ENCODE results near the gene NRAP.

GRCh38 chr10:113604572-113604971 lies 59.3 kb downstream of the NRAP start:
- TF ChIP-seq ZNF184 (tag by site-specific recombination; IDR thresholded peaks at IDR 0.05) (no peak), ELK4 (IDR thresholded peaks at IDR 0.05; ENCODE audit: borderline replicate concordance, low read depth, low read length) (no peak), ZNF175 (tag by site-specific recombination; IDR thresholded peaks at IDR 0.05) (no peak), ZBTB17 (tag by site-specific recombination; IDR thresholded peaks at IDR 0.05) (no peak), SETDB1 (IDR thresholded peaks at IDR 0.05; ENCODE audit: insufficient read length, low read length) (no peak), ZNF670 (tag by site-specific recombination; IDR thresholded peaks at IDR 0.05; ENCODE audit: low read depth) (no peak), ZNF624 (tag by site-specific recombination; IDR thresholded peaks at IDR 0.05) (no peak), ZNF114 (tag by site-specific recombination; IDR thresholded peaks at IDR 0.05) (no peak), ZNF776 (tag by site-specific recombination; IDR thresholded peaks at IDR 0.05; ENCODE audit: borderline replicate concordance) (no peak), ZNF211 (tag by site-specific recombination; IDR thresholded peaks at IDR 0.05; ENCODE audit: low read depth) (no peak), CTCF (tag by site-specific recombination; IDR thresholded peaks at IDR 0.05) (no peak), ZNF112 (tag by site-specific recombination; IDR thresholded peaks at IDR 0.05) (no peak), ZNF146 (tag by site-specific recombination; IDR thresholded peaks at IDR 0.05) (no peak)
- TF ChIP-seq, protein P1, sequence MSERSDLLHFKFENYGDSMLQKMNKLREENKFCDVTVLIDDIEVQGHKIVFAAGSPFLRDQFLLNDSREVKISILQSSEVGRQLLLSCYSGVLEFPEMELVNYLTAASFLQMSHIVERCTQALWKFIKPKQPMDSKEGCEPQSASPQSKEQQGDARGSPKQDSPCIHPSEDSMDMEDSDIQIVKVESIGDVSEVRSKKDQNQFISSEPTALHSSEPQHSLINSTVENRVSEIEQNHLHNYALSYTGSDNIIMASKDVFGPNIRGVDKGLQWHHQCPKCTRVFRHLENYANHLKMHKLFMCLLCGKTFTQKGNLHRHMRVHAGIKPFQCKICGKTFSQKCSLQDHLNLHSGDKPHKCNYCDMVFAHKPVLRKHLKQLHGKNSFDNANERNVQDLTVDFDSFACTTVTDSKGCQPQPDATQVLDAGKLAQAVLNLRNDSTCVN (tag by site-specific recombination; optimal IDR thresholded peaks at IDR 0.05) = no peak

All from HEK293 (cell line).